ENCODE data around the gene DPY19L3.

DPY19L3 gene

DNA sequence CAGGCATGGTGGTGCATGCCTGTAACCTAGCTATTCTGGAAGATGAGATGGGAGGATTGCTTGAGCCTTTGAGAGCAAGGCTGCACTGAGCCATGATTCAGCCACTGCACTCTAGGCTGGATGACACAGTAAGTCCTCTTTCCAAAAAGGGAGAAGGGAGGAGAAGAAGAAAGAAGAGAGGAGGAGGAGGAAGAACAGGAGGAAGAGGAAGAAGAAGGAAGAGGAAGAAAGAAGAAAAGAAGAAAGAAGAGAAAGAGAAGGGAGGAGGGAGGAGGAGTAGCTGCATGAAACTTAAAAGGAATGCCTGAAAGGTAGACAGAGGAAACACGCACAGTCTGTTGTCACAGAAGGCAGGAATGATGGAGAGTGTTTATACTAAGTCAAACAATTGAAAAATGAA is 3.6 kb upstream of the DPY19L3 start:
- no peak overlapping the region for H3K4me3 ChIP-seq (ENCODE audit: low read depth, low read length)
- TF ChIP-seq, protein P1, sequence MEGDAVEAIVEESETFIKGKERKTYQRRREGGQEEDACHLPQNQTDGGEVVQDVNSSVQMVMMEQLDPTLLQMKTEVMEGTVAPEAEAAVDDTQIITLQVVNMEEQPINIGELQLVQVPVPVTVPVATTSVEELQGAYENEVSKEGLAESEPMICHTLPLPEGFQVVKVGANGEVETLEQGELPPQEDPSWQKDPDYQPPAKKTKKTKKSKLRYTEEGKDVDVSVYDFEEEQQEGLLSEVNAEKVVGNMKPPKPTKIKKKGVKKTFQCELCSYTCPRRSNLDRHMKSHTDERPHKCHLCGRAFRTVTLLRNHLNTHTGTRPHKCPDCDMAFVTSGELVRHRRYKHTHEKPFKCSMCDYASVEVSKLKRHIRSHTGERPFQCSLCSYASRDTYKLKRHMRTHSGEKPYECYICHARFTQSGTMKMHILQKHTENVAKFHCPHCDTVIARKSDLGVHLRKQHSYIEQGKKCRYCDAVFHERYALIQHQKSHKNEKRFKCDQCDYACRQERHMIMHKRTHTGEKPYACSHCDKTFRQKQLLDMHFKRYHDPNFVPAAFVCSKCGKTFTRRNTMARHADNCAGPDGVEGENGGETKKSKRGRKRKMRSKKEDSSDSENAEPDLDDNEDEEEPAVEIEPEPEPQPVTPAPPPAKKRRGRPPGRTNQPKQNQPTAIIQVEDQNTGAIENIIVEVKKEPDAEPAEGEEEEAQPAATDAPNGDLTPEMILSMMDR (IDR thresholded peaks at IDR 0.05; ENCODE audit: low read depth, low read length) = no peak

GRCh38 chr19:32403291-32403995 is 2.1 kb upstream of the DPY19L3 start:
- no peak overlapping the region for H3K4me3 ChIP-seq (ENCODE audit: low read depth, low read length)
- TF ChIP-seq, protein P1 (IDR thresholded peaks at IDR 0.05; ENCODE audit: low read depth, low read length) = no peak

GRCh38 chr19:32404213-32404932 is 1.2 kb upstream of the DPY19L3 start:
- TF ChIP-seq, protein P1 (IDR thresholded peaks at IDR 0.05; ENCODE audit: low read depth, low read length) = no peak
- peak overlapping the region; percentile 81 for H3K4me3 ChIP-seq (ENCODE audit: low read depth, low read length)

GRCh38 chr19:32404933-32405430 is 588 bp upstream of the DPY19L3 start:
- peak overlapping the region; percentile 81 for H3K4me3 ChIP-seq (ENCODE audit: low read depth, low read length)
- TF ChIP-seq, protein P1 (IDR thresholded peaks at IDR 0.05; ENCODE audit: low read depth, low read length) = no peak

DNA sequence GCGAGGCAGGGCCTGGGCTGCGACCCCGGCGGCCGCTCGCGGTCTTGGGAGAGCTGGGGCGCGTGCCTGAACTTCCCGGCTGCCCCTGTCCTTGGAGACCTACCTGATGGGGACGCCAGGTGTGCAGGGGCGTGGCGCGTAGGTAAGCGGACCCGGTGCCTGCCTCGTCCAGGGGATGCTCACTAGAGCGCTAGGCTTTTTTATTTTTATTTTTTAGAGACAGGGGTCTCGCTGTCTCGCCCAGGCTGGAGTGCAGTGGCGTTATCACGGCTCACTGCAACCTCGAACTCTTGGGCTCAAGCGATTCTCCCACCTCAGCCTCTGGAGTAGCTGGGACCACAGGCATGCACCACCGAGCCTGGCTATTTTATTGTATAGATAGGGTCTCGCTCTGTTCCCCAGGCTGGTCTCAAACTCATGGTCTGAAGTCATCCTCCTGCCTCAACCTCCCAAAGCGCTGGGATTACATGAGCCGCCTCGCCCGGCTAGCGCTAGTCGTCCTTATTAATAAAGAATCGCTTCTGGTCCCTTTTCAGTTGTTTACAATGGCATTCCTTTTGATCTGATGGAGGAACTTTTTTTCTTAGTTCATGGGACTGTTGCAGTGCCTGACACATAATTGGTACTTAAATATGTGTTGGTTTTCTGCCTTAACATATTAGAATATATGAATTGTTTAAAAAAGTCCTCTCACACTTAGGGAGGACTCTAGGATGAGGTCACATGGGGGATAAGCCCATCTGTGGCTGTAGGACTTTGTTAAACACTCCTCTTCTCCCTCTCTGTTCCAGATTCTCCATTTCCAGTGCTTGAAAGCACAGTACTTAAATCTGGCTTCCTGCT is 812 bp downstream of the DPY19L3 start:
- H3K4me3 ChIP-seq (ENCODE audit: low read depth, low read length) = peak overlapping the region; percentile 81

GRCh38 chr19:32407004-32407992 is 1.7 kb downstream of the DPY19L3 start:
- H3K4me3 ChIP-seq (ENCODE audit: low read depth, low read length) = peak overlapping the region; percentile 81

More for the DNA sequence above, 812 bp downstream of the DPY19L3 start:
- TF ChIP-seq, protein P1 (IDR thresholded peaks at IDR 0.05; ENCODE audit: low read depth, low read length) = no peak

More at GRCh38 chr19:32407004-32407992, 1.7 kb downstream of the DPY19L3 start:
- TF ChIP-seq, protein P1 (IDR thresholded peaks at IDR 0.05; ENCODE audit: low read depth, low read length) = no peak

All from WI38 (cell line).